ENCODE data around the gene RPUSD1. TPM values are rescaled to one million over a fixed set of nuclear protein-coding genes. Genes with fewer than 3 reads are reported as not detected.

Gene RPUSD1
- total RNA-seq, 1 donor from 2014 or later: 11.6 TPM

- no peak for DNase-seq
Observed at GRCh38 chr16:818592-818991, 30.4 kb upstream of the RPUSD1 start.

GRCh38 chr16:818132-818531 lies 30.0 kb upstream of the RPUSD1 start:
- DNase-seq: no peak

DNA sequence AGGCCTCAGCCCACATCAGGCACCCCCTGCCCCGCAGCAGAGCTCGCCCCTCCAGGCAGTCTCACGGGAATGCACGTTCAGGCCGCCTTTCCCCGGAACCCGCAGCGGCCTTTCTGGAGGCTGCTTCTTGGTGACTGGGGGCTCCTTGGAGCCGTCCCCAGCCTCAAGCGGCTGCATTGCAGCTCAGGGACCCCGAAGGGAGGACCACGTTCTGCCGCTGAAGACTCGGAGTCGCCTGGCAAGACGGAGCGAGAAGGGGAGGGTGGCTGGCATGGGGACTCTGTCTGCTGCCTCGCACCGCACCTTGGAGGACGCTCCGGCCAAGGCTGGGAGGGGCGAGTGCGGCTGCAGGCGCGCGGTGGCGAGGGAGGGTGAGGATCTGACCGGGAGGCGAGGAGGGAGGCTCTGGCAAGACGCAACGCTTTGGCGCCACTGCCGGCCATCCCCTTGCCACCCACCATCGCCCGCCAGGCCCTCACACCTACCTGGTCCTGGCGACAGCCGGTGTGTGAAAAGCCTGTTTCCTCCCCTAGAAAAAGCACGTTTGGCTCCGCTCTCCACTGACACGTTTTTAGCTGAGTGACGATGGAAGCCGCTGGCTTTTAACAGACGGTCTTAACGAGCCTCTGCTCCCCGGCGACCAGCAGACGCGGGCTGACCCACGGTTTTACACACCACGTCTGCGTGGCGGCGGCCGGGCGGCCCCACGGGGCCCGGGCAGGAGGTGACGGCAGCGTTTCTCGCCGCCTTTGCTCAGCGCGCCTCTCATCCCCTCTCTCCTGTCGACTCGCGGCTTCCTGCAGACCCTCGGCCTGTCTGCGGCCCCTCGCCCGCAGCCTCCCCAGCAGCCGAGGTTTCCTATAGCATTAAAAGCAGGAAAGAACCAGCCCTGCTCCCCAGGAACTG lies 29.1 kb upstream of the RPUSD1 start:
- peak; percentile 33 for DNase-seq

- no peak for DNase-seq
Observed at GRCh38 chr16:815861-816260, 27.7 kb upstream of the RPUSD1 start.

- no peak for DNase-seq
Observed at GRCh38 chr16:814974-815373, 26.8 kb upstream of the RPUSD1 start.

DNA sequence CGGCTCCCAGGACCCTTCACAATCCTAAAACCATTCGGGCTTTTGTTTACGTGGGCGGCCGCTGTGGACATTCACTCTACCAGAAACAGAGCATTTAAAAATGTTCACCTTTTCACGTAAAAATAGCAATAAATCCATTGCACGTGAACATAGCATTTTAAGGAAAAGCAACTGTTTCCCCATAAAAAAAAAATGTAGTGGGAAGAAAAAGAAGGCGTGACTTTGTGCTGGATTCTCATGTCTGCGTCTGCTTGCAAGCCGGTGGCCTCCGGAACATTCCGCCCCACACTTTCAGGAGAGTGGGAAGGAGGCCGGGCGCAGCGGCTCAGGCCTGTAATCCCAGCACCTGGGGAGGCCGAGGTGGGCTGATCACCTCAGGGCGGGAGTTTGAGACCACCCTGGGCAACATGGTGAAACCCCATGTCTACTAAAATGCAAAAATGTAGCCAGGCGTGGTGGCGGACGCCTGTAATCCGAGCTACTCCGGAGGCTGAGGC lies 25.8 kb upstream of the RPUSD1 start:
- DNase-seq: no peak

GRCh38 chr16:813204-813915 lies 25.2 kb upstream of the RPUSD1 start:
- DNase-seq: peak; percentile 75

DNA sequence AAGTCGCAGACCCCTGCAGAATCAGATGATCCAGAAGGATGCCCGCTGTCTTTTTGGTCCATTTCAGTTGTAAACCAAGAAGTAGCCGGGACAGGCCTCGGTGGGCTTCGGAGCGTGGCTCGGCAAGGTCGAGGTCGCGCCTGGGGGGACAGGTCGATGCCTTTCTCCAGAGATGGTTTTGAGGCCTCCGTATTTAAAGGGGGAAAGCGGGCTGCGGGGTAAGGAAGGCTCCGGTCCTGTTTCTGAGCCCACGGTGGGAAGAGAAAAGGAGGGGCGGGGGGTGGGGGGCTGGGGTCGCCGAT lies 19.9 kb upstream of the RPUSD1 start:
- no peak for DNase-seq

GRCh38 chr16:807347-808084 lies 19.3 kb upstream of the RPUSD1 start:
- DNase-seq: peak; percentile 94

GRCh38 chr16:805474-805873 lies 17.3 kb upstream of the RPUSD1 start:
- DNase-seq: no peak

DNA sequence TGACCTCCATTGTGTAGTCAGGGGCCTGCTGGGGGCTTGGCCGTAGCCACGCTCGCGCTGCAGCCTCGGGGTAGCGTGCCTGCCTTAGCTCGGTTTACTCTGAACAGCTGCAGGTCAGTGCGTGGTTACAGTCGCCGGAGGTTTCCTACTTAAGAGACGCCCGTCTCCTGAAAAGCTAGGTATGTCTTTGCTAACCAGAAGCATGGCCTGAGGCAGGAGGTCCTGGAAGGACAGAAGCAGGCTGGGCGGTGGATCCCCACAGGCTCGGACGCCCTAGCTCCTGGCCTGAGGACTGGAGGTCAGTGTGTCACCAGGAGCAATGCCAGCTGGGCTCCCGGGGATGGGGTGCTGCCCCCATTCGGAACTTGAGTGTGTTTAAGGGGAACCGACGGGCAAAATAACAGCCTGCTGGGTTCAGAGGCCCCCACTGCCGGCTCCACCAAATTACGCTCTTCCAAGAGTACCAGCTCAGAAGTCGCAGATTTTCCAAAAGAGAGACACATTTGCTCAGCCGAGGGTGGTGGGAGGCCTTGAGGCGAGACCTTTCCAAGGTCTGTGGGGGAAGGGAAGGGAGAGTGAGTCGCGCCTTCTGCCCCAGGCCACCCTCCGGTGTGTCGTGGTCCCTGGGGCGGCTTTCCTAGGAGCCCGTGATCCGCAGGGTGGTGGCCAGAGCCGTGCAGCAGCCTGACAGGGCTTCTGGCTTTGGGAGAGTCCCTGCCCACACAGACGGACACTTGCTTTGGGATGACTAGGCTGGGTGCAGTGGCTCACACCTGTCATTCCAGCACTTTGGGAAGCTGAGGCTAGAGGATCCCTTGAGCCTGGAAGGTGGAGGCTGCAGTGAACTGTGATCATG lies 16.2 kb upstream of the RPUSD1 start:
- no peak for DNase-seq

- DNase-seq: no peak
Observed at GRCh38 chr16:803754-804080, 15.5 kb upstream of the RPUSD1 start.

- no peak for DNase-seq
Observed at GRCh38 chr16:802914-803753, 15.0 kb upstream of the RPUSD1 start.

DNA sequence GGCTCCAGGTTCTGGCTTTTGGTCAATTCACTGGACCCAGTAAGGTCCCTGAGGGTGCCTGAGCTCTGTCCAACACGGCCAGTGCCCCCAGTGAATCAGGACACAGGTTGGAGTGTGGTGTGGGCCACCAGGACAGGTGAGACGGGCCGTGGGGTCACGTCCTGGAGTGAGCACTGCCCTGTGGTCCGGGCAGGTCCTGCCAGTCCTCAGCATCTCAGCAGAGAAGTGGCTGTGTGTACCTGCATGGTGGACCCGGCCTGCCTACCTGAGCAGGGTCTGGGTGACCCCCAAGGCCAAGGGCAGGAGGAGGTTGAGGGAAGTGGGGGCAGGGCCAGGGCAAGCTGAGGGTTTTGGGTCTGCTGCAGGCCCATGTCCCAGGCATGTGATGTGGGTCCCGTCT lies 14.3 kb upstream of the RPUSD1 start:
- DNase-seq: no peak

DNA sequence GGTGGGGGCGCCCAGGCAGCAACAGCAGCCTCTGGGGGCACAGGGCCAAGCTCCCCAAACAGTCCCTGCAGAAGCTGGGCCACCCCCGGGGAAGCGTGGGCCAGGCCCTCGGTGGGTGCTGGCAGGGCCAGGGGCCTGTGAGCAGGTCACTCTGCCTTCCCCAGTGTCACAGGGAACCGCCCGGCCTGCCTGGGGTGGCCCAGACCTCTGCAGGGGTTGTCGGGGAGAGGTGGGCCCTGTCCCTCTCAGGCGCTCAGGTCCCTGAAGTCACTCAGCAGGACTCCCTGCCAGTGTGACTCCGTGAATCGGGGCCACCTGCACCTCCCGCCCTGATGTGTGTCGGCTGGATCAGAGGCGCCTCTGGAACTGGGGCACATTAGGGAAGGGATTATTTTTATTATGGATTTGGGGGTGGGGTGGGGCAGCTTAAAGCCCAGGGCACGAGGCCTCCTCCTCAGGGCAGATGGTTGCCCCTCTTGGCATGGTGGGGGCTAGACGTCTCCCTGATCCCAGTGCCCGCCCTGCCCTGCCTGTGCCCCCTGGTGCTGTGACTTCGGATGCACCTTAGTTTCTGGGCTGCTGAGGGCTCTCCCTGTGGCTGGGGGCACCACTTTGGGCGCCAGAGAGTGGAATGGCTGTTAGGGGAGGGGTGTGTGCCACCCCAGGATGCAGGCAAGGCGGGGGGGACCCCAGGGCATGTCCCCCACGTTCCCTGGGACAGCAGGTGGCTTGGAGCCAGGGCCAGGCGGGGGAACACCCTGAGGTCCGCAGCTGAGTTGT lies 13.6 kb upstream of the RPUSD1 start:
- DNase-seq: no peak

DNA sequence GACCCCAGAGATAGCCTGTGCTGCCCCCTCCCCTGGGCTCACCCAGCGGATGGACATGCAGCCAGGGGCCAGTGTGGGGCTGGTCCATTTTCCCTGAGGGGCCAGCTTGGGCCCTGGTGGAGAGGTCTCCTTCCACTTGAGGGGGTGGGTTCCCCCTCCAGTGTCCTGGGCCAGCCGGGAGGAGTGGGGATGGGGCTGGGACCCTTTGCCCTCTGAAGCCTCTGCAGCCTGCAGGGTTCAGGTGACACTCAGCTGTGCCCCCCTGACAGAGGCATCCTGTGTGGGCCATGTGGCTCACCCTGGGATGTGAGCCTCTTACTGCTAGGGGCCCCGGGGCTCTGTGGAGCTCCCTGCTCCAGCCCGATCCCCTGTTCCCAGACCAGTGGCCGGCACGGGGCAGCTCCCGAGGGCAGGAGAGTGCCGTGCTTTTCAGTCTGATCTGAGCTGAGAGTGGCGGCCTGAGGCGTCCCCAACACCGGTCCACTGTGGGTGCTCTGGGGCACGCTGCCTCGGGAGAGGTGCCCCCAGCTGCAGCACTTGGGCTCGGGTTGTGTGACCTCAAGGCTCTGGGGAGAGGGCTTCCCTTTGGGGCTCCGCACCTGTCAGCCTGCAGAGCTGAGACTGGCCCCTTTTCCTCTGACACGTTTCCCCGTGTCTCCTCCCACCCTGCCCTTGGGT lies 12.8 kb upstream of the RPUSD1 start:
- DNase-seq: no peak

DNA sequence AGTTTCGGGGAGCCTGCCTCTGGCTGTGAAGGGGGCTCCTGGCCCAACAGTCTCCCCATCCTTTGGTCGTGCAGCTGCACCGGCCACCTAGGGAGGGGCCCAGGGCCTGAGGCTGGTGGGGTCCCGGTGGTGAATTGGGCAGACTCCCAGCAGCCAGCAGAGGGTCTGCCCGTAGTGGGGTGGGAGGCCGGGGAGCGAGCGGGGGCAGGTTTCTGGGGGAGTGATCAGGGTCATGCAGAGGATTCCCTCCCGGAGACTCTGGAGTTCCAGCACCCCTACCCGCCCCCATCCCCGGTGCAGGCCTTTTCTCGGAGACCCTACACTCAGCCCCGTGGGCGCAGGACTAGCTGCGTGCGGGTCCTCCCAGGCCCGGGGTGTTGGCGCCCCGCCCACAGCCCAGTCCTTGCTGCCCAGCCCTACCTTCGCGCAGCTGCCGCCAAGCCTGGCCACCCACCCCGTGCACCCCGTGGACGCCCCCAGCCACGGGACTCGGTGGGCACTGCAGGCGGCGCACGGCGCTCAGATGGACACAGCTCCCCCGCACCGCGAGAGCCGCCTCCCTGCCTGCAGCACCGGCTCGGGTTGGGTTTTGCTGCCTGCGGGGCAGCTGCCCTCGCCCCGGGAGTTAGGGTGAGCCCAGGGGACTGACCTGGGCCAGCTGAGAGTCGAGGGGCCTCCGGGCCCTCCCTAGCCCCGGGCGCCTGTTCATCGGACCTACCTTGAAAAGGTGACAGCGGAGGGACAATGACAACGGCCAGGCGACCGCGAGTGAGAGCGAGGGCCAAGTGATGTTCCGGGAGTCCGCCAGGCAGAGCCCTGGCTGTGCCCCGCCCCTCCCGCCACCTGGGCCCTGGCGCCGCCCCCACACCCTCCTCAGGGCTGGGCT lies 12.0 kb upstream of the RPUSD1 start, which contains the start of gene GNG13:
TSS of gene GNG13 (minus strand) at position 787 of the 886 bp plus-strand sequence. CDS start 1,657 bp downstream, outside the sequence.
- no peak for DNase-seq
